ENCODE data around the gene ENPP3.

Gene ENPP3

DNA sequence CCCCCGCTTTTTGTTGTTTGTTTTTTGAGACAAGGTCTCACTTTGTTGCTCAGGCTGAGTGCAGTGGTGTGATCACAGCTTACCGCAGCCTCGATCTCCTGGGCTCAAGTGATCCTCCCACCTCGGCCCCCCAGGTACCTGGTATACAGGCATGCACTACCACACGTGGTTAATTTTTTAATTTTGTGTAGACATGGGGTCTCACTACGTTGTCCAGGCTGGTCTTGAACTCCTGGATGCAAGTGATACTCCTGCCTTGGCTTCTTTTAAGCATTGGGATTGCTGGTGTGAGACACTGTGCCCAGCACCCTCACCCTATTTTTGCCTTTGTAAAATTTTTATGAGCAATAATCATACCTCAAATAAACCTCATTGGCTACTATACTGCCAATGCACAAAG is 5.5 kb downstream of the ENPP3 start:
- Histone ChIP-seq H3K27me3 (ENCODE audit: control insufficient read depth, insufficient read depth, low read length) (no peaks in the 10 kb centered on the region), H3K4me1 (no peaks in the 10 kb centered on the region), H3K79me2 (no peaks in the 10 kb centered on the region), H2AFZ (no peak overlapping the region), H3K4me2 (ENCODE audit: low read length) (no peak overlapping the region), H3K36me3 (ENCODE audit: control insufficient read depth, insufficient read depth, low read length) (no peaks in the 10 kb centered on the region), H3K27ac (no peak overlapping the region), H3K9ac (no peak overlapping the region), H3K9me3 (ENCODE audit: control insufficient read depth, low read length) (no peaks in the 10 kb centered on the region), H3K4me3 (ENCODE audit: low read depth, low read length) (no peak overlapping the region)
- TF ChIP-seq, protein P1, sequence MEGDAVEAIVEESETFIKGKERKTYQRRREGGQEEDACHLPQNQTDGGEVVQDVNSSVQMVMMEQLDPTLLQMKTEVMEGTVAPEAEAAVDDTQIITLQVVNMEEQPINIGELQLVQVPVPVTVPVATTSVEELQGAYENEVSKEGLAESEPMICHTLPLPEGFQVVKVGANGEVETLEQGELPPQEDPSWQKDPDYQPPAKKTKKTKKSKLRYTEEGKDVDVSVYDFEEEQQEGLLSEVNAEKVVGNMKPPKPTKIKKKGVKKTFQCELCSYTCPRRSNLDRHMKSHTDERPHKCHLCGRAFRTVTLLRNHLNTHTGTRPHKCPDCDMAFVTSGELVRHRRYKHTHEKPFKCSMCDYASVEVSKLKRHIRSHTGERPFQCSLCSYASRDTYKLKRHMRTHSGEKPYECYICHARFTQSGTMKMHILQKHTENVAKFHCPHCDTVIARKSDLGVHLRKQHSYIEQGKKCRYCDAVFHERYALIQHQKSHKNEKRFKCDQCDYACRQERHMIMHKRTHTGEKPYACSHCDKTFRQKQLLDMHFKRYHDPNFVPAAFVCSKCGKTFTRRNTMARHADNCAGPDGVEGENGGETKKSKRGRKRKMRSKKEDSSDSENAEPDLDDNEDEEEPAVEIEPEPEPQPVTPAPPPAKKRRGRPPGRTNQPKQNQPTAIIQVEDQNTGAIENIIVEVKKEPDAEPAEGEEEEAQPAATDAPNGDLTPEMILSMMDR (IDR thresholded peaks at IDR 0.05) = no peak

DNA sequence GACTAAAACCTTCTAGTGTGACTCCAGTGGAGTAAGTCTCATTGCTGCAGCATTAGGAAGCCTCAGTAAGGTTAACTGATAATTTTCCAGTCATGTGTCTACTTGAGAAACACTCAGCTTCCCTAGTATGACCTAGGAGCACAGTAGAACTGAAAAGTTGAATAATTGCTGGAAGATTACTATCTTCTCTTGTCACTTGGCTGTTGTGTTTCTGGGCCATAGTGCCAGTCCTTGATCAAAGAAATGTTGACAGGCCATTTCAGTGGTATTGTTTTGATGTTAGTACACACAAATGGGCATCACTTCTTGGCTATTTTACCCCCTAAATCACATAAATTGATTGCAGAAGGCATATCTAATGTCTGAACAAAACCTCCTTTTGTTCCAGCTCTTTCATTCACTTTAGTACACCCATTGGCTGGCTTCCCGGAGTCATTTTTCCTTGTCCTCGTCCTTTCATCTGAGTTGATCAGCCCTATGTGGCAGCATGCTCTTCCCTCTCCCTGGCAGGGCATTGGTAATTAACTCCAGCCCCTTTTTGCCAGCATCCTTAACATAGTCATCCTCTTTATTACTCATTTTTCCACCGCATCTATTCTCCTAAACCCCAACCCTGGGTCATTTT is 6.0 kb downstream of the ENPP3 start:
- Histone ChIP-seq H3K9me3 (ENCODE audit: control insufficient read depth, low read length) (no peaks in the 10 kb centered on the region), H3K79me2 (no peaks in the 10 kb centered on the region), H3K27ac (no peak overlapping the region), H3K4me1 (no peaks in the 10 kb centered on the region), H3K4me3 (ENCODE audit: low read depth, low read length) (no peak overlapping the region), H3K36me3 (ENCODE audit: control insufficient read depth, insufficient read depth, low read length) (no peaks in the 10 kb centered on the region), H3K4me2 (ENCODE audit: low read length) (no peak overlapping the region), H3K9ac (no peak overlapping the region), H3K27me3 (ENCODE audit: control insufficient read depth, insufficient read depth, low read length) (no peaks in the 10 kb centered on the region), H2AFZ (no peak overlapping the region)
- TF ChIP-seq, protein P1 (IDR thresholded peaks at IDR 0.05) = no peak

DNA sequence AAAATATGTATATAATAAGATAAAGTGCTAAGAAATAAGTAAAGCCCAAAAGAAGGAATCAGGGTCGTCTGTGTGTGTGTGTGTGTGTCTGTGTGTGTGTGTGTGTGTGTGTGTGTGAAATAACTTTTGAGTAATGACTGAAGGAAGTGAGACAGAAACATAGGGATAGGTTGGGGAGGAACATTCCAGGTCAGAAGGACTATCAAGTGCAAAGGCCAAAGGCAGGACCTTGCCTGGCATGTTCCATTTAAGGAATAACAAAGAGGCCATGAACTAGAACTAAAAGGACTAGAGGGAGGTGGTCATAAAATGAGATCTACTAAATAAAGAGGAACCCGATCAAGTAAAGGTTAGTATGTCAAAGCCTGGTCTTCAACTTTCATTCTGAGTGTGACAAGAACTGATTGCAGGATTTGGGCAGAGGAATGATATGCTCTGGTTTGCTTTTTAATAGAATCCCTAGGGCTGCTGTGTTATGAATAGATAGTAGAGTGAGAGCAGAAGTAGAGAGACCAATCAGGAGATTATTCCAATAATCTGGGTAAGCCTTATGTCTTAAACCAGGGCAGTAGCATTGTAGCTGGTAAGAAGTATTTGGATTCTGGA is 6.9 kb downstream of the ENPP3 start:
- no peaks in the 10 kb centered on the region for H3K27me3 ChIP-seq (ENCODE audit: control insufficient read depth, insufficient read depth, low read length)
- no peak overlapping the region for H3K4me3 ChIP-seq (ENCODE audit: low read depth, low read length)
- H3K36me3 ChIP-seq (ENCODE audit: control insufficient read depth, insufficient read depth, low read length) = no peaks in the 10 kb centered on the region
- no peaks in the 10 kb centered on the region for H3K4me1 ChIP-seq
- no peak overlapping the region for H3K4me2 ChIP-seq (ENCODE audit: low read length)
- no peaks in the 10 kb centered on the region for H3K79me2 ChIP-seq
- TF ChIP-seq, protein P1 (IDR thresholded peaks at IDR 0.05) = no peak
- H3K9ac ChIP-seq = no peak overlapping the region
- H3K9me3 ChIP-seq (ENCODE audit: control insufficient read depth, low read length) = no peaks in the 10 kb centered on the region
- no peak overlapping the region for H3K27ac ChIP-seq
- H2AFZ ChIP-seq = no peak overlapping the region

DNA sequence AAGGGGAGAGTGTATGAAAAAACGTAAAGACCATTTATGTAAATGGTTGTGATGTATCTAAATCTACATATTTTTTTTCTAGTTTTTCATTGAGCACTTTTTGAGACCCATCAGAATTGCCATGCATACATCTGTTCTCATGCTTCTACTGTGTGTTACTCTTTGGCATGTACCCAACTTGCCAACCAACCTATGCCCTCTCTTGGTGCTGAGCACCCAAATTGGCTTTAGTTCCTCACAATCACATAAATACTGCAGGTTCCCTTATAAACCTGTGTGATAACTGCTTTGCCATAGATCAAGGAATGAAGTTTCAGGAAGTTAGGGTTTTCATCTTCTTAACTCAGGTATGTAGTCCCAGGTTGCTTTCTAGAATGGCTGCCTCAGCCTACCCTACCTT is 7.8 kb downstream of the ENPP3 start:
- no peaks in the 10 kb centered on the region for H3K9me3 ChIP-seq (ENCODE audit: control insufficient read depth, low read length)
- H3K36me3 ChIP-seq (ENCODE audit: control insufficient read depth, insufficient read depth, low read length) = no peaks in the 10 kb centered on the region
- H3K9ac ChIP-seq = no peak overlapping the region
- H3K27me3 ChIP-seq (ENCODE audit: control insufficient read depth, insufficient read depth, low read length) = no peaks in the 10 kb centered on the region
- H3K4me3 ChIP-seq (ENCODE audit: low read depth, low read length) = no peak overlapping the region
- H3K4me1 ChIP-seq = no peaks in the 10 kb centered on the region
- no peak overlapping the region for H3K27ac ChIP-seq
- TF ChIP-seq, protein P1 (IDR thresholded peaks at IDR 0.05) = no peak
- no peak overlapping the region for H3K4me2 ChIP-seq (ENCODE audit: low read length)
- H2AFZ ChIP-seq = no peak overlapping the region
- H3K79me2 ChIP-seq = no peaks in the 10 kb centered on the region

DNA sequence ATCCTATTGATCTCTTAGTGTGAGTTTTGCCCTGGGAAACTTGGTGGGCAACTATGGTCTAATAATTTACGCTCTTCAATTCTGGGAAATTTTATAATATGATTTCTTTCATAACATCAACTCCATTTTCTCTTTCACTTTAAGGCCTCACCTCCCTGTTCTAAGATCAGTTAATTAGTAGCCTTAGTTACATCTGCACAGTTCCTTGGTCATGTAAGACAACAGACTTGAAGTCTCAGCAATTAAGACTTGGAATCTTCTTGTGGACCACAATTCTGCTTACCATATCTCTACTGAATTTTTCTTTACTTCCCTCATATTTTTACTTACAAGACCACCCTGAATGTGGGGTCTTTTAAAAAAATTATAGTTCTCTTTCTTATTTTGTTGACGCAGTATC is 8.7 kb downstream of the ENPP3 start:
- H3K27me3 ChIP-seq (ENCODE audit: control insufficient read depth, insufficient read depth, low read length) = no peaks in the 10 kb centered on the region
- H3K4me2 ChIP-seq (ENCODE audit: low read length) = no peak overlapping the region
- no peaks in the 10 kb centered on the region for H3K9me3 ChIP-seq (ENCODE audit: control insufficient read depth, low read length)
- no peak overlapping the region for H3K4me3 ChIP-seq (ENCODE audit: low read depth, low read length)
- H3K4me1 ChIP-seq = no peaks in the 10 kb centered on the region
- no peaks in the 10 kb centered on the region for H3K79me2 ChIP-seq
- no peak overlapping the region for H2AFZ ChIP-seq
- no peak overlapping the region for H3K9ac ChIP-seq
- no peaks in the 10 kb centered on the region for H3K36me3 ChIP-seq (ENCODE audit: control insufficient read depth, insufficient read depth, low read length)
- H3K27ac ChIP-seq = no peak overlapping the region
- TF ChIP-seq, protein P1 (IDR thresholded peaks at IDR 0.05) = no peak

Measured in parathyroid adenoma (tissue), 2 donors.